ENCODE data around the gene SLC30A2. TPM values are rescaled to one million over a fixed set of nuclear protein-coding genes. Genes with fewer than 3 reads are reported as not detected.

Gene SLC30A2
- polyA plus RNA-seq, 4 donors, result 0.09 to 43.2 (median 0.36) TPM

DNA sequence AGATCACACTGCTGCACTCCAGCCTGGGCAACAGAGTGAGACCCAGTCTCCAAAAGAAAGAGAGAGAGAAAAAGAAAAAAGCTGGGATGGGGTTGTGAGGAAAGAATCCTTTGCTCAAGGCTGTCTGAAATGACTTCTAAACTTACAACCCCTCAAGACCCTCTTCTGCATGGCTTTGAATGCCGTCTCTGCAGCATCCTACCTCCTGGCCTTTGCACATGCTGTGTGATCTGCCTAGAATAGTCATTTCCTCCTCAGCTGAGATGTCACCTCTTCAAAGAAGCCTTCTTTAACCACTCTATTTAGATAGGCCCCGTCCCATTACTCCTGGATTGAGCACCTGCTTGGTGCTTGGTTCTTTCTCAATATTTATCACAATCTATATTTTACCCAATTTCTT lies 38.9 kb upstream of the SLC30A2 start:
- DNase-seq (no peak), FAIRE-seq (no peak)
- no peaks in the 10 kb centered on the region for H3K9me3 ChIP-seq (ENCODE audit: control insufficient read depth in 2 of 2, insufficient read depth in 1 of 2, low read depth in 1 of 2, low read length in 1 of 2)
- H3K4me1 ChIP-seq (ENCODE audit: control insufficient read depth in 3 of 3, insufficient read depth in 2 of 3, low read depth in 1 of 3, low read length in 2 of 3), result peaks cover 0 to 30% (median 0%) of the 10 kb centered on the region in 3 donors
- H3K4me3 ChIP-seq (ENCODE audit: low read depth in 1 of 3, low read length in 3 of 3), result no peak overlapping the region
- no peak overlapping the region for H3K27ac ChIP-seq (ENCODE audit: low read depth in 1 of 3, low read length in 2 of 3)
- WGBS, 3 donors, result 76 to 87% (median 77%) methylated on average over 2 of the region's 2 CpGs
- H3K27me3 ChIP-seq (ENCODE audit: control insufficient read depth in 3 of 3, insufficient read depth in 3 of 3, low read length in 3 of 3), result peaks cover 0 to 2% (median 0%) of the 10 kb centered on the region in 3 donors
- no peaks in the 10 kb centered on the region for H3K36me3 ChIP-seq (ENCODE audit: control insufficient read depth in 3 of 3, insufficient read depth in 2 of 3, low read depth in 1 of 3, low read length in 3 of 3)

DNA sequence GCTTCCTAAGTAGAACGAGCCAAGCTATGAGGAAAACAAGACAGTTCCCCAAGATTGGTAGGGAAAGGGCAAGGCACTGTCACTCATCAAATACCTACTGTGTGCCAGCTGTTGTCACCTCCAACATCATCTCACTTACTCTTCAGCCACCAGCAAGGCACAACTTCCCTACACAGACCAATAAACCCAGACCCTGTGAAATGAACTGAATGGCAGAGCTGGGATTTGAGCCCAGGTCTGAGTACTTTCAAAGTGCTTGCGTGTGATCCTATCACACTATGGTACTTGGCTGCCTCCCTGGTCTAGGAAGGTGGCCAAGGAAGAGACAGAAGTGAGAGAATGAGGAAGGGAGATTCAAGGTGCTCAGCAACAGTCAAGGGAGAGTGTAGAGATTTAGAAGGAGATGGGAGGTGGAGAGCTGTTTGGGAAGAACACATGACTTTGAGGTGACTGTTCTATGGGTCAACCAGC lies 38.2 kb upstream of the SLC30A2 start:
- WGBS, 3 donors, result 48 to 69% (median 65%) methylated on average over 2 of the region's 2 CpGs
- Histone ChIP-seq H3K27ac (ENCODE audit: low read depth in 1 of 3, low read length in 2 of 3) (no peak overlapping the region), H3K4me1 (ENCODE audit: control insufficient read depth in 3 of 3, insufficient read depth in 2 of 3, low read depth in 1 of 3, low read length in 2 of 3) (peaks cover 0 to 37% (median 0%) of the 10 kb centered on the region in 3 donors), H3K9me3 (ENCODE audit: control insufficient read depth in 2 of 2, insufficient read depth in 1 of 2, low read depth in 1 of 2, low read length in 1 of 2) (no peaks in the 10 kb centered on the region), H3K4me3 (ENCODE audit: low read depth in 1 of 3, low read length in 3 of 3) (no peak overlapping the region), H3K27me3 (ENCODE audit: control insufficient read depth in 3 of 3, insufficient read depth in 3 of 3, low read length in 3 of 3) (peaks cover 0 to 2% (median 0%) of the 10 kb centered on the region in 3 donors), H3K36me3 (ENCODE audit: control insufficient read depth in 3 of 3, insufficient read depth in 2 of 3, low read depth in 1 of 3, low read length in 3 of 3) (no peaks in the 10 kb centered on the region)
- DNase-seq (no peak), FAIRE-seq (no peak)

DNA sequence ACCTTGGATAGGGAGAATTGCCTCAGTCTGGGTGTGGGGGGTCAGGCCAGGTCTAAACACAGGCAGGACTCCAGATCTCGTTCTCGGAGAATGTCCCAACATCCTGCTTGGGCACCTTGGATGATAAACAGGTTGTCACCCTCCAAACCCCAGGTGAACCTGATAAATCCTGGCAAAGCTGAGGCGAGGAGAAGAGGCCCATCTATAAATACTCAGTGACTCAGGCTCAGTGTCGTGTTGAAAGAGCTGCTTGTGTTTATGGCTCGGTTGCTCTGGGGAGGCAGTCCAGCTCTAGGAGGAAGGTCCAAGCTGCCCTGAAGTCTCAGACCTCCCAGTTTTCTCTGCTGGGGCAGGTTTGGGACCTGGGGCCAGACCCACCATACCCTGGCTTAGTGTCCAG lies 37.3 kb upstream of the SLC30A2 start:
- peak; percentile 12 to 89 for DNase-seq
- 20 to 54% (median 42%) methylated on average over 5 of the region's 5 CpGs for WGBS, 3 donors

DNA sequence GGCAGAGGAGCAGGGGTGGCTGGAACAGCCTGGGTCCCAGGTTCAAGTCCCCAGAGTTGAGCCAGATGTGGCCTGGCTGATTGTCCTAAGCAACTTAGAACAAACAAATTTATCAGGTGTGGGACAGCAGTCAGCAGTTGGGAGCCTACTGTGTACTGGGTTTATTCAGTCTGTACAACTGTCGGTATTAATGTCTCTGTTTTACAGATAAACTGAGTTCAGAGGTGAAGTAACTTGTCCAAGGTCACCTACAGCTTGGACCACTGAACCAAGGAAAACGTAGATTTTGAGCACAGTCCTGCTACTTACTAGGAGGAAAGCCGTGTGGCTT lies 36.1 kb upstream of the SLC30A2 start:
- no peaks in the 10 kb centered on the region for H3K36me3 ChIP-seq (ENCODE audit: control insufficient read depth in 3 of 3, insufficient read depth in 2 of 3, low read depth in 1 of 3, low read length in 3 of 3)
- no peaks in the 10 kb centered on the region for H3K9me3 ChIP-seq (ENCODE audit: control insufficient read depth in 2 of 2, insufficient read depth in 1 of 2, low read depth in 1 of 2, low read length in 1 of 2)
- no peak overlapping the region for H3K4me3 ChIP-seq (ENCODE audit: low read depth in 1 of 3, low read length in 3 of 3)
- H3K27ac ChIP-seq (ENCODE audit: low read depth in 1 of 3, low read length in 2 of 3), result no peak overlapping the region
- FAIRE-seq (no peak), DNase-seq (no peak)
- peaks cover 0 to 50% (median 3%) of the 10 kb centered on the region in 3 donors for H3K4me1 ChIP-seq (ENCODE audit: control insufficient read depth in 3 of 3, insufficient read depth in 2 of 3, low read depth in 1 of 3, low read length in 2 of 3)
- 21 to 70% (median 38%) methylated on average over 3 of the region's 3 CpGs for whole genome bisulfite sequencing, 3 donors
- H3K27me3 ChIP-seq (ENCODE audit: control insufficient read depth in 3 of 3, insufficient read depth in 3 of 3, low read length in 3 of 3), result peaks cover 0 to 2% (median 0%) of the 10 kb centered on the region in 3 donors

More for the DNA sequence above, 37.3 kb upstream of the SLC30A2 start:
- no peaks in the 10 kb centered on the region for H3K9me3 ChIP-seq (ENCODE audit: control insufficient read depth in 2 of 2, insufficient read depth in 1 of 2, low read depth in 1 of 2, low read length in 1 of 2)
- peaks cover 0 to 2% (median 0%) of the 10 kb centered on the region in 3 donors for H3K27me3 ChIP-seq (ENCODE audit: control insufficient read depth in 3 of 3, insufficient read depth in 3 of 3, low read length in 3 of 3)
- no peak for FAIRE-seq
- H3K27ac ChIP-seq (ENCODE audit: low read depth in 1 of 3, low read length in 2 of 3), result peak overlapping the region in 1 of 3 donors; percentile 86
- peaks cover 0 to 46% (median 3%) of the 10 kb centered on the region in 3 donors for H3K4me1 ChIP-seq (ENCODE audit: control insufficient read depth in 3 of 3, insufficient read depth in 2 of 3, low read depth in 1 of 3, low read length in 2 of 3)
- H3K36me3 ChIP-seq (ENCODE audit: control insufficient read depth in 3 of 3, insufficient read depth in 2 of 3, low read depth in 1 of 3, low read length in 3 of 3), result no peaks in the 10 kb centered on the region
- no peak overlapping the region for H3K4me3 ChIP-seq (ENCODE audit: low read depth in 1 of 3, low read length in 3 of 3)

DNA sequence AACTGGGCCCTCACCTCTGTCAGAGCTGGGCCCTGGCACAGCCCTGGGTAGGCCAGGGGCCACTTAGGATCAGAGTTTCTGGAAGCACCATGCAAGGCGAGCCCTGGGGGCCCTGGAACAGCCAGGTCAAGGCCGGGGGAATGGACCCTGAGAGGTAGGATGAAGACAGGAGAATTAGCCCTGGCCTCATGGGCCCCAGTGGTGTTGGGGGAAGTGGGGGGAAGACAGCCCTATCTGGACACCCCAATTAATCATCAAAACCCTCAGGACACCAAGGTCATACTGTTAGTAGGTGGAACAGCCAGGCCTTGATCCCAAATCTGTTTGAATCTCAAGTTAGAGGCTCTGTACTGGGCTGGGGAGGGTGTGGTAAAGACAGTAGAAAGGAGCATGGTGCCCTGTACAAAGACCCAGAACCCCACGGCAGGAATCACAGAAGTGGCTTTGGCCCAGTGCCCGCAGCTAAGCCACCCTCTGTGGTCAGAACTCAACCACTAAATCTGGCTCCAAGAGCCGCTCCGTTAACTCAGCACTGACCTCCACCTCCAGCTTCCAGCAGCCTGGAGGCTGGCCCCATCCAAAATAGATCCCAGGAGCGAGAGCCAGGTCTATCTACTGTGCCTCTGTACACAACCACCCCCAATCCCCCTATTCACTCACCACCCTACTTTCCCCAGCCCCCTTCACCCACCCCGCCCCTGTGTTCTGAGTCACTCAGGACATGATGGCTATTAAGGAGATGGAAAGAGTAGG lies 35.5 kb upstream of the SLC30A2 start:
- WGBS, 3 donors, result 76 to 82% (median 77%) methylated on average over 8 of the region's 8 CpGs
- Histone ChIP-seq H3K27me3 (ENCODE audit: control insufficient read depth in 3 of 3, insufficient read depth in 3 of 3, low read length in 3 of 3) (peaks cover 0 to 2% (median 0%) of the 10 kb centered on the region in 3 donors), H3K9me3 (ENCODE audit: control insufficient read depth in 2 of 2, insufficient read depth in 1 of 2, low read depth in 1 of 2, low read length in 1 of 2) (no peaks in the 10 kb centered on the region), H3K36me3 (ENCODE audit: control insufficient read depth in 3 of 3, insufficient read depth in 2 of 3, low read depth in 1 of 3, low read length in 3 of 3) (no peaks in the 10 kb centered on the region), H3K4me1 (ENCODE audit: control insufficient read depth in 3 of 3, insufficient read depth in 2 of 3, low read depth in 1 of 3, low read length in 2 of 3) (peaks cover 0 to 52% (median 3%) of the 10 kb centered on the region in 3 donors), H3K27ac (ENCODE audit: low read depth in 1 of 3, low read length in 2 of 3) (no peak overlapping the region), H3K4me3 (ENCODE audit: low read depth in 1 of 3, low read length in 3 of 3) (no peak overlapping the region)
- DNase-seq (no peak), FAIRE-seq (no peak)

DNA sequence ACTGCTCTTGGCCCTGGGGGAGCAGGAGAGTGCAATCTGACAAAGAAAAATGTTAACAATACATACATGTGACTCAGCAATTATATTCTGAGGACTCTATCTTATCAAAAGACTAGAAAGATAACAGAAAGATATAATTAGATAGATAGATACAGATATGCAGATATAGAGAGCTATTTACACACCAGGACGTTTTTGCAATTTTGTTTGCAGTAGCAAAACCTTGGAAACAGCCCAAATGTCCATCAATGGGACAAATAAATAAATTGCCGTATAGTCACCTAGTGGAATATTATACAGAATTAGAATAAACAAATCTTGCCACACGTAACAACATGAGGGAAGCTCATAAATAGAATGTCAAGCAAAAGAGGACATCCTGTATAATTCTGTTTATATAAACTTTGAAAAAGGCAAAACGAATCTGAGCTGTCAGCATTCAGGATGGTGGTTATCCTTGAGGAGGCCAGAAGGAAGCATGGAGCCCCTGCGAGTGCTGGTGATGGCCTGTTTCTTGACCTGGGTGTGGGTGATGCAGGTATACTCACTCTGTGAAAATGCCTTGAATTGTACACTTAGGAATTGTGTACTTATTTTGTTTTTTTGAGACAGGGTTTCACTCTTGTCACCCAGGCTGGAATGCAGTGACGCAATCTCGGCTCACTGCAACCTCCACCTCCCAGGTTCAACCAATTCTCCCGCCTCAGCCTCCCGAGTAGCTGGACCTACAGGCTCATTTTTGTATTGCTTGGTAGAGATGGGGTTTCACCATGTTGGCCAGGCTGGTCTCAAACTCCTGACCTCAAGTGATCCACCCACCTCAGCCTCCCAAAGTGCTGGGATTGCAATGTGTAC lies 34.3 kb upstream of the SLC30A2 start:
- FAIRE-seq (no peak), DNase-seq (no peak)
- WGBS, 3 donors, result 63 to 66% (median 65%) methylated on average over 9 of the region's 9 CpGs
- no peaks in the 10 kb centered on the region for H3K27me3 ChIP-seq (ENCODE audit: control insufficient read depth in 3 of 3, insufficient read depth in 3 of 3, low read length in 3 of 3)
- no peak overlapping the region for H3K27ac ChIP-seq (ENCODE audit: low read depth in 1 of 3, low read length in 2 of 3)
- no peaks in the 10 kb centered on the region for H3K9me3 ChIP-seq (ENCODE audit: control insufficient read depth in 2 of 2, insufficient read depth in 1 of 2, low read depth in 1 of 2, low read length in 1 of 2)
- H3K4me3 ChIP-seq (ENCODE audit: low read depth in 1 of 3, low read length in 3 of 3), result no peak overlapping the region
- H3K36me3 ChIP-seq (ENCODE audit: control insufficient read depth in 3 of 3, insufficient read depth in 2 of 3, low read depth in 1 of 3, low read length in 3 of 3), result no peaks in the 10 kb centered on the region
- H3K4me1 ChIP-seq (ENCODE audit: control insufficient read depth in 3 of 3, insufficient read depth in 2 of 3, low read depth in 1 of 3, low read length in 2 of 3), result peaks cover 3 to 63% (median 3%) of the 10 kb centered on the region in 3 donors

DNA sequence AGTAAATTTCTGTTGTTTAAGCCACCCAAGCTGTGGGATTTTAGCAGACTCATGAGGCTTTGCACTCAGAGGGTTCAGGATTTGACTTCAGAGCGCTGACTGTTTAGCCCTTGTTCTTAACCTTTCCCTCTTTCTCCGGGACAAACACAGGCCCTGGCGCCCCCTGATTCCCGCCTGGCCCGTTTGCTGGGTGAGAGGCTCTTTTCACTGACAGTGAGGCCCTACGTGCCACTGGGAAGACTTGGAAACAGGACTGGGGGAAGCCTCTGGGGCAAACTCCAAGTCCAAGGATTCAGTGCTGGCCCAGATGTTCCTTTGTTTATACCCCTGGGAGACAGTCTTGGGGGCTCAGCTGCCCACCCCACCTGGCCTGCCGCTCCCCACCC lies 33.3 kb upstream of the SLC30A2 start:
- WGBS, 3 donors, result 61 to 79% (median 77%) methylated on average over 7 of the region's 7 CpGs

More for the DNA sequence above, 33.3 kb upstream of the SLC30A2 start:
- FAIRE-seq (no peak), DNase-seq (peak in 1 of 2 donors; percentile 46)
- H3K9me3 ChIP-seq (ENCODE audit: control insufficient read depth in 2 of 2, insufficient read depth in 1 of 2, low read depth in 1 of 2, low read length in 1 of 2), result no peaks in the 10 kb centered on the region
- H3K36me3 ChIP-seq (ENCODE audit: control insufficient read depth in 3 of 3, insufficient read depth in 2 of 3, low read depth in 1 of 3, low read length in 3 of 3), result no peaks in the 10 kb centered on the region
- peak overlapping the region in 1 of 3 donors; percentile 72 for H3K27ac ChIP-seq (ENCODE audit: low read depth in 1 of 3, low read length in 2 of 3)
- no peak overlapping the region for H3K4me3 ChIP-seq (ENCODE audit: low read depth in 1 of 3, low read length in 3 of 3)
- H3K4me1 ChIP-seq (ENCODE audit: control insufficient read depth in 3 of 3, insufficient read depth in 2 of 3, low read depth in 1 of 3, low read length in 2 of 3), result peaks cover 3 to 59% (median 3%) of the 10 kb centered on the region in 3 donors
- no peaks in the 10 kb centered on the region for H3K27me3 ChIP-seq (ENCODE audit: control insufficient read depth in 3 of 3, insufficient read depth in 3 of 3, low read length in 3 of 3)
